Astrocyte (in vitro differentiated cells and primary cell): Measurements from ENCODE around the gene MLIP. TPM values are rescaled to one million over a fixed set of nuclear protein-coding genes. Genes with fewer than 3 reads are reported as not detected.

Source experiments
- DNase-seq: peaks from one replicate; pipeline ENCODE4 v3.0.0-alpha.2; 2010; ENCODE audit warnings: low read depth
- FAIRE-seq: peaks from 2 replicates; lab custom pipeline; 2011; peaks lifted over from hg19 to GRCh38; lab: Jason Lieb, UNC
- H2AFZ ChIP-seq: 2 replicates; pipeline ENCODE4 v1.6.0; 2012; ENCODE audit warnings: low read depth, low read length, inconsistent platforms
- H3K27ac ChIP-seq: 2 replicates; pipeline ENCODE4 v1.5.1; 2011; ENCODE audit warnings: low read depth, low read length, inconsistent platforms
- H3K27me3 ChIP-seq: 2 replicates; pipeline ENCODE4 v1.6.0; 2011; ENCODE audit warnings: low read length, inconsistent platforms; ENCODE audit not compliant: insufficient read depth
- H3K36me3 ChIP-seq: 2 replicates; pipeline ENCODE4 v1.5.1; 2011; ENCODE audit warnings: low read length, inconsistent platforms; ENCODE audit not compliant: insufficient read depth
- H3K4me1 ChIP-seq: 2 replicates; pipeline ENCODE4 v1.5.1; 2011; ENCODE audit warnings: low read length, inconsistent platforms; ENCODE audit not compliant: insufficient read depth
- H3K4me2 ChIP-seq: 2 replicates; pipeline ENCODE4 v1.6.0; 2012; ENCODE audit warnings: low read length, inconsistent platforms
- H3K4me3 ChIP-seq: 2 replicates; pipeline ENCODE4 v1.5.1; 2011; ENCODE audit warnings: low read depth, mild to moderate bottlenecking, low read length, inconsistent platforms; ENCODE audit not compliant: insufficient read depth
- H3K79me2 ChIP-seq: 2 replicates; pipeline ENCODE4 v1.6.0; 2012; ENCODE audit warnings: mild to moderate bottlenecking, low read length, inconsistent platforms; ENCODE audit not compliant: insufficient read depth
- H3K9ac ChIP-seq: 2 replicates; pipeline ENCODE4 v1.6.0; 2012; ENCODE audit warnings: mild to moderate bottlenecking, low read length, inconsistent platforms
- H3K9me3 ChIP-seq: 2 replicates; pipeline ENCODE4 v1.5.1; 2012; ENCODE audit warnings: low read depth, mild to moderate bottlenecking, low read length, inconsistent platforms; ENCODE audit not compliant: insufficient read depth
- H4K20me1 ChIP-seq: 2 replicates; pipeline ENCODE4 v1.6.0; 2012; ENCODE audit warnings: low read length, inconsistent platforms; ENCODE audit not compliant: insufficient read depth
- H3K27ac Mint-ChIP-seq: one replicate; pipeline ENCODE4 v1.8.0; 2021; ENCODE audit warnings: mild to moderate bottlenecking, mixed read lengths; ENCODE audit not compliant: unreplicated experiment
- H3K27me3 Mint-ChIP-seq: one replicate; pipeline ENCODE4 v1.8.0; 2021; ENCODE audit warnings: low read depth, mixed read lengths; ENCODE audit not compliant: unreplicated experiment
- H3K36me3 Mint-ChIP-seq: one replicate; pipeline ENCODE4 v1.8.0; 2021; ENCODE audit warnings: low read depth, mixed read lengths; ENCODE audit not compliant: unreplicated experiment
- H3K4me1 Mint-ChIP-seq: one replicate; pipeline ENCODE4 v1.8.0; 2021; ENCODE audit warnings: low read depth, mixed read lengths; ENCODE audit not compliant: unreplicated experiment
- H3K4me3 Mint-ChIP-seq: one replicate; pipeline ENCODE4 v1.8.0; 2021; ENCODE audit warnings: mild to moderate bottlenecking, moderate library complexity, mixed read lengths; ENCODE audit not compliant: unreplicated experiment
- H3K9me3 Mint-ChIP-seq: one replicate; pipeline ENCODE4 v1.8.0; 2021; ENCODE audit warnings: mild to moderate bottlenecking, mixed read lengths; ENCODE audit not compliant: unreplicated experiment
- EZH2 ChIP-seq: IDR thresholded peaks from 2 replicates; pipeline ENCODE4 v1.6.1; 2012; ENCODE audit warnings: mild to moderate bottlenecking, low read length, inconsistent platforms; ENCODE audit not compliant: insufficient read depth
- total RNA-seq: library from RNA; stranded (reverse); gene quantifications from 2 replicates; pipeline ENCODE4 v1.2.1, GENCODE V29; 2021
- TF ChIP-seq, protein P1 (sequence below): IDR thresholded peaks from 2 replicates; pipeline ENCODE4 v1.5.1; 2011; ENCODE audit warnings: low read depth, mild to moderate bottlenecking, inconsistent platforms, low read length, moderate library complexity; ENCODE audit not compliant: insufficient read depth

Gene MLIP
- total RNA-seq, 1 donor from 2014 or later: not detected

DNA sequence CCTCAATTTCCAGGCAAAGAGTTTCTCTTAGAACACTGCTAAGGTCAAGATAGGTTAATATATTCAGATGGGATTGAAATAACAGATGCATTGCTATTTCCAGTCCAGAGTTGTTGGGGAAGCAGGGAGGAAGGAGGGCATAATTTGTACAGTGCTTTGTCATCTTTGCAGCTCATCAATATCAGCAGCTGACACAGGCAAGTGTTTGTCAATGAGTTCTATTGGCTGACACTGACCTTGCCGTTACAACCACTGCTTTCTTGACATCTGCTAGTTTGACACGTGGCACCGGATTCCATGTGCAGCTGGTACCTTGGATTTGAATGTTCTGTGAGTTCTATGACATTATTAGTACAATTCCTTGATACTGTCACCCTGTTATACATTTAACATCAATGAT, 28.0 kb upstream of the MLIP start:
- Histone ChIP-seq H3K9ac (no peak overlapping the region), H3K4me2 (no peak overlapping the region), H3K79me2 (no peaks in the 10 kb centered on the region), H3K4me1 (no peaks in the 10 kb centered on the region), H3K9me3 (no peaks in the 10 kb centered on the region), H2AFZ (no peak overlapping the region), H3K27me3 (no peaks in the 10 kb centered on the region), H3K4me3 (no peak overlapping the region), H3K36me3 (no peaks in the 10 kb centered on the region), H3K27ac (no peak overlapping the region), H4K20me1 (no peaks in the 10 kb centered on the region)
- no peak for TF ChIP-seq EZH2
- TF ChIP-seq, protein P1, sequence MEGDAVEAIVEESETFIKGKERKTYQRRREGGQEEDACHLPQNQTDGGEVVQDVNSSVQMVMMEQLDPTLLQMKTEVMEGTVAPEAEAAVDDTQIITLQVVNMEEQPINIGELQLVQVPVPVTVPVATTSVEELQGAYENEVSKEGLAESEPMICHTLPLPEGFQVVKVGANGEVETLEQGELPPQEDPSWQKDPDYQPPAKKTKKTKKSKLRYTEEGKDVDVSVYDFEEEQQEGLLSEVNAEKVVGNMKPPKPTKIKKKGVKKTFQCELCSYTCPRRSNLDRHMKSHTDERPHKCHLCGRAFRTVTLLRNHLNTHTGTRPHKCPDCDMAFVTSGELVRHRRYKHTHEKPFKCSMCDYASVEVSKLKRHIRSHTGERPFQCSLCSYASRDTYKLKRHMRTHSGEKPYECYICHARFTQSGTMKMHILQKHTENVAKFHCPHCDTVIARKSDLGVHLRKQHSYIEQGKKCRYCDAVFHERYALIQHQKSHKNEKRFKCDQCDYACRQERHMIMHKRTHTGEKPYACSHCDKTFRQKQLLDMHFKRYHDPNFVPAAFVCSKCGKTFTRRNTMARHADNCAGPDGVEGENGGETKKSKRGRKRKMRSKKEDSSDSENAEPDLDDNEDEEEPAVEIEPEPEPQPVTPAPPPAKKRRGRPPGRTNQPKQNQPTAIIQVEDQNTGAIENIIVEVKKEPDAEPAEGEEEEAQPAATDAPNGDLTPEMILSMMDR: no peak
- H3K4me3 Mint-ChIP-seq: no peak overlapping the region
- DNase-seq (no peak), FAIRE-seq (no peak)
- H3K27me3 Mint-ChIP-seq: no peaks in the 10 kb centered on the region
- no peak overlapping the region for H3K27ac Mint-ChIP-seq
- peaks cover 11% of the 10 kb centered on the region for H3K4me1 Mint-ChIP-seq
- no peaks in the 10 kb centered on the region for H3K9me3 Mint-ChIP-seq
- H3K36me3 Mint-ChIP-seq: no peaks in the 10 kb centered on the region

DNA sequence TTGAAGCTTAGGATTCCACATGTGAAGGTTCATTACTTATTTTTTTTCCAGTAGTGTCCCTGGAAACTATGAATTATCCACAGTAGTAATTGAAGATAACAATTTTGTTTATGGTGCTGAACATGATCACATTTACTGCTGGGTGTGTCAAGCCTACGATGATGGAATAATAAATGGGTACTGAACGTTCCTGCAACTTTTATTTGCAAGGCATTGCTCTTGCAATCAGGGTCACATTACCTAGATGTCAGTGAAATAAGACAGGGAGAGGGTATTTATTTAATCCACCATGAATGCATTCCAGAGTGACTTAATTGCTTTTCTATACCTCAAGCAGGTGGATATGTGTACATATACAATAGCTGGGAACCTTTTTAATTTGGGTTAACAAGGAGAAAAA, 27.0 kb upstream of the MLIP start:
- H3K27ac Mint-ChIP-seq: no peak overlapping the region
- H3K9me3 Mint-ChIP-seq: no peaks in the 10 kb centered on the region
- Histone ChIP-seq H3K9ac (no peak overlapping the region), H3K4me2 (no peak overlapping the region), H3K79me2 (no peaks in the 10 kb centered on the region), H3K27ac (no peak overlapping the region), H3K4me1 (no peaks in the 10 kb centered on the region), H3K27me3 (no peaks in the 10 kb centered on the region), H4K20me1 (no peaks in the 10 kb centered on the region), H3K36me3 (no peaks in the 10 kb centered on the region), H3K4me3 (no peak overlapping the region), H3K9me3 (no peaks in the 10 kb centered on the region), H2AFZ (no peak overlapping the region)
- no peak overlapping the region for H3K4me3 Mint-ChIP-seq
- no peak for FAIRE-seq
- no peaks in the 10 kb centered on the region for H3K27me3 Mint-ChIP-seq
- peaks cover 11% of the 10 kb centered on the region for H3K4me1 Mint-ChIP-seq
- DNase-seq: no peak
- TF ChIP-seq EZH2: no peak
- TF ChIP-seq, protein P1: no peak
- H3K36me3 Mint-ChIP-seq: no peaks in the 10 kb centered on the region

DNA sequence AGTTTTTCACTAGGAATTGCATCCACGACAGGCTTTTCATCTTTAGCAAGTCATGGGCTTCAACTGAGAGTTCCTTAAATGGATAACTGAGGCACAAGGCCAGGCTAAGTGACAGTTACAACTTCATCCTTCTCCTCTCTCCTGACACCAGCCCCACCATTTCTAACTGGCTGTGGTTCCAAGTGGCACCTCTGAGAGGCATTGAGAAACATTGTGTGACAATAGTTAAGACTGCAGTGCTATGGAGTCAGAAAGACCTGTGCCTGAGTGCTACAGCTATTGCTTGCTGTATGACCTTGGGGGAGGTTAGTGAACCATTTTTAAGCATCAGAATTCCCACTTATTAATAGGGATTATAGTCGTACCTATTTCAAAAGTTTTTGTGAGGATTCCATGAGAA, 26.2 kb upstream of the MLIP start:
- DNase-seq (no peak), FAIRE-seq (no peak)
- Histone ChIP-seq H3K27ac (no peak overlapping the region), H4K20me1 (no peaks in the 10 kb centered on the region), H3K4me1 (no peaks in the 10 kb centered on the region), H3K36me3 (no peaks in the 10 kb centered on the region), H3K9ac (no peak overlapping the region), H3K4me2 (no peak overlapping the region), H3K9me3 (no peaks in the 10 kb centered on the region), H3K27me3 (no peaks in the 10 kb centered on the region), H2AFZ (no peak overlapping the region), H3K79me2 (no peaks in the 10 kb centered on the region), H3K4me3 (no peak overlapping the region)
- H3K4me1 Mint-ChIP-seq: peaks cover 11% of the 10 kb centered on the region
- H3K36me3 Mint-ChIP-seq: no peaks in the 10 kb centered on the region
- H3K4me3 Mint-ChIP-seq: no peak overlapping the region
- peak overlapping the region; percentile 0 for H3K27ac Mint-ChIP-seq
- no peak for TF ChIP-seq EZH2
- TF ChIP-seq, protein P1: no peak
- H3K27me3 Mint-ChIP-seq: no peaks in the 10 kb centered on the region
- no peaks in the 10 kb centered on the region for H3K9me3 Mint-ChIP-seq
